Fibroblast of villous mesenchyme (primary cell): ENCODE results near the gene NDUFC2. TPM values are rescaled to one million over a fixed set of nuclear protein-coding genes. Genes with fewer than 3 reads are reported as not detected.
"Not testable (repeated sequence)": the region's sequence is repeated elsewhere in the genome, so short reads cannot be mapped to it uniquely, and the experiment has no call there.

Experiments
- DNase-seq: peaks from one replicate; pipeline ENCODE4 v3.0.0-alpha.2; 2010; ENCODE audit warnings: low read depth
- H3K4me3 ChIP-seq: 2 replicates; pipeline ENCODE4 v1.5.1; 2011; ENCODE audit warnings: low read depth, mild to moderate bottlenecking, low read length
- total RNA-seq: library from RNA; depleted of rRNA; stranded (reverse); fragments of >200 nt; gene quantifications from 2 replicates; pipeline ENCODE4 v1.2.3, GENCODE V29; 2012
- TF ChIP-seq, protein P1 (sequence below): IDR thresholded peaks from 2 replicates; pipeline ENCODE4 v1.5.1; 2012; ENCODE audit warnings: low read depth, mild to moderate bottlenecking, low read length; ENCODE audit not compliant: insufficient read depth

NDUFC2 gene
- total RNA-seq, 1 donor = 120 TPM

DNA sequence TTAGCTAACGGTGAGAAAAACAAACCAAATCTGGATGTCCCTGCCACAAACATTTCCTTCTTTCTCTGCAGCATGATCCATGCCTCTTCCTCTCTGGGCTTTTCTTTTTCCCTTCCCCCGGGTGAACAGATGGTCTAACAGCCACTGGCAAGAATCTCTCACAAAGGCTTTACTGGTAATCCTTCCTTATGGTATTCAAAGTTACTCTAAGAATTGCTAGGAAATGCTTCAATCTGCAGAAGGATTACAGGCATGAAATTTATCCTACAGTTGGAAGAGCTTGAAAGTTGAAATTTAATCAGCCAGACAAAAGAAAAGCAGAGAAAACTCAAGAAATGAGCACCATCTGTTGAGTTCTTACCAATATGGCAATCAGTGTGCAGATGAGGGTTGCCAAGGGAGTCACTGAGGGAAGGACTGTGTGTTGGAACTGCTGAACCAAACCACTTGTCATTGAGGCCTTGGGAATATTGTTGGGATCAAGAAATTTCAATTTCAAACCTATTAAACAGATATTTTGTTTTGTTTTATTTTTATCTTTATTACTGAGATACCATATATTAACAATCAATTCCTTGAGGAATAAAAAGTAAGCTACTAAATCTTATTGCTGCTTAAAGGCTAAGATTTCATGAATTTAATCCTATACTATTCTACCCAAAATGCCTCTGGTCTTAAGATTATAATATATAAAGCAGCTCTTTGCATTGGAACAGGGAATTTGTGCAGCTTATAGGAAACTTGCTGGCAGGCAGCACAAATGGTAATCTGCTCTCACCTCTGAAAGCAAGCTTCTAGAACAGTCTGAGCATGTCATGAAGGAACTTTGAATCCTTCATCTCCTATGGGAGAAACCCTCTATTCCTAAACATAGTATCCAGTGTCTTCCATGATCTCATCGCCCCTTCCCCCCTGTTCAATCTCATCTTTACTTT, 29.7 kb upstream of the NDUFC2 start:
- peak; percentile 14 for DNase-seq

GRCh38 chr11:78100676-78101472, 21.2 kb upstream of the NDUFC2 start:
- DNase-seq = peak; percentile 10
- TF ChIP-seq, protein P1, sequence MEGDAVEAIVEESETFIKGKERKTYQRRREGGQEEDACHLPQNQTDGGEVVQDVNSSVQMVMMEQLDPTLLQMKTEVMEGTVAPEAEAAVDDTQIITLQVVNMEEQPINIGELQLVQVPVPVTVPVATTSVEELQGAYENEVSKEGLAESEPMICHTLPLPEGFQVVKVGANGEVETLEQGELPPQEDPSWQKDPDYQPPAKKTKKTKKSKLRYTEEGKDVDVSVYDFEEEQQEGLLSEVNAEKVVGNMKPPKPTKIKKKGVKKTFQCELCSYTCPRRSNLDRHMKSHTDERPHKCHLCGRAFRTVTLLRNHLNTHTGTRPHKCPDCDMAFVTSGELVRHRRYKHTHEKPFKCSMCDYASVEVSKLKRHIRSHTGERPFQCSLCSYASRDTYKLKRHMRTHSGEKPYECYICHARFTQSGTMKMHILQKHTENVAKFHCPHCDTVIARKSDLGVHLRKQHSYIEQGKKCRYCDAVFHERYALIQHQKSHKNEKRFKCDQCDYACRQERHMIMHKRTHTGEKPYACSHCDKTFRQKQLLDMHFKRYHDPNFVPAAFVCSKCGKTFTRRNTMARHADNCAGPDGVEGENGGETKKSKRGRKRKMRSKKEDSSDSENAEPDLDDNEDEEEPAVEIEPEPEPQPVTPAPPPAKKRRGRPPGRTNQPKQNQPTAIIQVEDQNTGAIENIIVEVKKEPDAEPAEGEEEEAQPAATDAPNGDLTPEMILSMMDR = no peak
- no peak overlapping the region for H3K4me3 ChIP-seq

More for the DNA sequence above, 29.7 kb upstream of the NDUFC2 start:
- TF ChIP-seq, protein P1 = no peak
- H3K4me3 ChIP-seq = no peak overlapping the region

- H3K4me3 ChIP-seq = no peak overlapping the region
- TF ChIP-seq, protein P1 = no peak
- no peak for DNase-seq
Measured at GRCh38 chr11:78100261-78100660, 20.6 kb upstream of the NDUFC2 start.

GRCh38 chr11:78099666-78100065, 20.0 kb upstream of the NDUFC2 start:
- H3K4me3 ChIP-seq = no peak overlapping the region
- TF ChIP-seq, protein P1 = no peak
- no peak for DNase-seq

- TF ChIP-seq, protein P1 = no peak
- no peak for DNase-seq
- H3K4me3 ChIP-seq = no peak overlapping the region
Measured at GRCh38 chr11:78097666-78098385, 18.2 kb upstream of the NDUFC2 start.

- no peak overlapping the region for H3K4me3 ChIP-seq
- TF ChIP-seq, protein P1 = no peak
- DNase-seq = no peak
Measured at GRCh38 chr11:78094250-78094649, 14.6 kb upstream of the NDUFC2 start.

- DNase-seq, H3K4me3 ChIP-seq: not testable (repeated sequence)
Measured at GRCh38 chr11:78086521-78087074, 6.9 kb upstream of the NDUFC2 start.
